CD4-positive, alpha-beta T cell (primary cell): ENCODE data around the gene ZNF689. TPM values are rescaled to one million over a fixed set of nuclear protein-coding genes. Genes with fewer than 3 reads are reported as not detected.

Experiments used
- ATAC-seq: fragments of 200-7000 bp; cut with Tn5 transposase; one replicate; pipeline ENCODE4 v1.10.0; 2022; ENCODE audit warnings: mild to moderate bottlenecking; ENCODE audit not compliant: poor library complexity
- CTCF ChIA-PET: fragments of 350-600 bp; sonication (Branson Sonifier 250); formaldehyde crosslinking; loops from one replicate; lab custom pipeline; 2021; ENCODE audit warnings: antibody characterized with exemption, inconsistent platforms; lab: Charles Lee
- POLR2A ChIA-PET: fragments of 350-600 bp; sonication (Branson Sonifier 250); formaldehyde crosslinking; loops from one replicate; lab custom pipeline; 2021; ENCODE audit warnings: antibody characterized with exemption, inconsistent platforms; lab: Charles Lee
- DNase-seq, 14 experiments: peaks; one replicate each; pipeline ENCODE4 v3.0.0-alpha.2; 2013 to 2020; ENCODE audit warnings: mixed read lengths in 2 of 14
- H3K27ac ChIP-seq, 2 donors: one replicate each; pipeline versions ENCODE4 v1.5.1 to v1.7.0; 2013; ENCODE audit warnings: low read length in 2 of 2, low read depth in 1 of 2, mild to moderate bottlenecking in 1 of 2
- H3K27me3 ChIP-seq, 2 experiments: 1 replicate in 1 of 2; 2 replicates in 1 of 2; pipeline versions ENCODE4 v1.6.1 to v1.7.0; 2013; ENCODE audit warnings: low read length in 2 of 2, control low read depth in 1 of 2, mild to moderate bottlenecking in 1 of 2, moderate library complexity in 1 of 2; ENCODE audit not compliant: insufficient read depth in 2 of 2, control insufficient read depth in 1 of 2
- H3K36me3 ChIP-seq: one replicate; pipeline ENCODE4 v1.6.1; 2013; ENCODE audit warnings: low read length, control low read depth; ENCODE audit not compliant: insufficient read depth
- H3K4me1 ChIP-seq: one replicate; pipeline ENCODE4 v1.6.1; 2013; ENCODE audit warnings: low read length, control low read depth; ENCODE audit not compliant: insufficient read depth
- H3K4me3 ChIP-seq: one replicate; pipeline ENCODE4 v1.5.1; 2013; ENCODE audit warnings: mild to moderate bottlenecking, low read length, moderate library complexity
- H3K9me3 ChIP-seq, 2 experiments: 1 replicate in 1 of 2; 2 replicates in 1 of 2; pipeline versions ENCODE4 v1.6.1 to v1.7.0; 2013; ENCODE audit warnings: low read length in 2 of 2, mild to moderate bottlenecking in 2 of 2, control low read depth in 1 of 2, moderate library complexity in 1 of 2; ENCODE audit not compliant: control insufficient read depth in 1 of 2, insufficient read depth in 1 of 2
- H3K27ac Mint-ChIP-seq: one replicate; pipeline ENCODE4 v1.8.0; 2020; ENCODE audit warnings: mixed read lengths
- H3K27me3 Mint-ChIP-seq: one replicate; pipeline ENCODE4 v1.8.0; 2021; ENCODE audit warnings: mixed read lengths
- H3K36me3 Mint-ChIP-seq: one replicate; pipeline ENCODE4 v1.8.0; 2021; ENCODE audit warnings: low read depth, mixed read lengths
- H3K4me1 Mint-ChIP-seq: one replicate; pipeline ENCODE4 v1.8.0; 2021; ENCODE audit warnings: low read depth, mixed read lengths
- H3K4me3 Mint-ChIP-seq: one replicate; pipeline ENCODE4 v1.8.0; 2020; ENCODE audit warnings: mild to moderate bottlenecking, mixed read lengths
- H3K9me3 Mint-ChIP-seq: one replicate; pipeline ENCODE4 v1.8.0; 2020; ENCODE audit warnings: mixed read lengths
- CTCF ChIP-seq: fragments of 200-600 bp; IDR thresholded peaks from one replicate; pipeline ENCODE4 v1.8.0; 2022; ENCODE audit warnings: antibody characterized with exemption, mild to moderate bottlenecking
- intact Hi-C, 2 experiments: fragments of 100-400 bp; cut with DNase I in 1 of 2; cut with micrococcal nuclease in 1 of 2; formaldehyde crosslinking; loops; one replicate each; pipeline versions ENCODE4 v1.15.1 to v1.9.0; 2023 to 2025; cut with DNase I, micrococcal nuclease
- total RNA-seq, 174 experiments: library from RNA in 2 of 174; stranded (reverse) in 2 of 174; gene quantifications; one replicate each; pipeline ENCODE4 v1.2.3 and lab custom pipeline; 2021 to 2026

Gene ZNF689
- total RNA-seq, 2 experiments from 2014 or later = 15.3 to 15.7 TPM

- H3K4me3 Mint-ChIP-seq = peak overlapping the region; percentile 62
- peaks cover 46% of the 10 kb centered on the region for H3K4me1 Mint-ChIP-seq
- DNase-seq (no peak), ATAC-seq (no peak)
- intact Hi-C loops = loop anchor here in 1 of 2 experiments (5.0 kb wide), 1 partner anchor 284 kb away; the partner anchor contains the start of genes MYL11 and TBC1D10B
- Histone ChIP-seq H3K27me3 (no peaks in the 10 kb centered on the region), H3K9me3 (no peaks in the 10 kb centered on the region), H3K36me3 (peaks cover 52% of the 10 kb centered on the region), H3K4me1 (peaks cover 50% of the 10 kb centered on the region), H3K27ac (no peak overlapping the region), H3K4me3 (no peak overlapping the region)
- no peak for TF ChIP-seq CTCF
- peaks cover 76% of the 10 kb centered on the region for H3K36me3 Mint-ChIP-seq
- ChIA-PET POLR2A (interaction anchor here (1.2 kb wide), 1 partner anchor 38 kb away, joined by 4 read pairs; no protein-coding TSS in a partner anchor), CTCF (no interaction called here)
- peak overlapping the region; percentile 99 for H3K27ac Mint-ChIP-seq
- no peaks in the 10 kb centered on the region for H3K9me3 Mint-ChIP-seq
- no peaks in the 10 kb centered on the region for H3K27me3 Mint-ChIP-seq
Observed at GRCh38 chr16:30656388-30656787, 46.2 kb upstream of the ZNF689 start.

- Histone ChIP-seq H3K36me3 (peaks cover 47% of the 10 kb centered on the region), H3K4me1 (peaks cover 48% of the 10 kb centered on the region)
- peaks cover 41% of the 10 kb centered on the region for H3K4me1 Mint-ChIP-seq
Observed at GRCh38 chr16:30655815-30656347, 45.7 kb upstream of the ZNF689 start.

GRCh38 chr16:30654856-30655255, 44.7 kb upstream of the ZNF689 start:
- Mint-ChIP-seq H3K27ac (no peak overlapping the region), H3K4me3 (peak overlapping the region; percentile 20), H3K4me1 (peaks cover 43% of the 10 kb centered on the region), H3K9me3 (no peaks in the 10 kb centered on the region), H3K27me3 (no peaks in the 10 kb centered on the region), H3K36me3 (peaks cover 77% of the 10 kb centered on the region)
- DNase-seq = peak in 1 of 14 experiments; percentile 39
- ChIA-PET CTCF (interaction anchor here (0.5 kb wide), 1 partner anchor 58 kb away, joined by 3 read pairs; no protein-coding TSS in a partner anchor), POLR2A (no interaction called here)
- Histone ChIP-seq H3K36me3 (peaks cover 45% of the 10 kb centered on the region), H3K4me3 (no peak overlapping the region), H3K27me3 (no peaks in the 10 kb centered on the region), H3K9me3 (no peaks in the 10 kb centered on the region), H3K27ac (no peak overlapping the region), H3K4me1 (peaks cover 43% of the 10 kb centered on the region)
- no peak for TF ChIP-seq CTCF
- intact Hi-C loops = loop anchor here in 1 of 2 experiments (5.0 kb wide), 1 partner anchor 283 kb away; the partner anchor contains the start of genes MYL11 and TBC1D10B
- ATAC-seq = no peak

More at GRCh38 chr16:30655815-30656347, 45.7 kb upstream of the ZNF689 start:
- Mint-ChIP-seq H3K27ac (peak overlapping the region; percentile 99), H3K4me3 (peak overlapping the region; percentile 62), H3K9me3 (no peaks in the 10 kb centered on the region), H3K27me3 (no peaks in the 10 kb centered on the region), H3K36me3 (peaks cover 74% of the 10 kb centered on the region)
- H3K27ac ChIP-seq = no peak overlapping the region
- intact Hi-C loops = loop anchor here in 1 of 2 experiments (5.0 kb wide), 1 partner anchor 284 kb away; the partner anchor contains the start of genes MYL11 and TBC1D10B
- no peak overlapping the region for H3K4me3 ChIP-seq
- H3K27me3 ChIP-seq = no peaks in the 10 kb centered on the region
- peak in 2 of 14 experiments; percentile 11 to 38 for DNase-seq
- H3K9me3 ChIP-seq = no peaks in the 10 kb centered on the region
- no peak for TF ChIP-seq CTCF
- ChIA-PET CTCF (no interaction called here), POLR2A (interaction anchor here (1.2 kb wide), 1 partner anchor 38 kb away, joined by 4 read pairs; no protein-coding TSS in a partner anchor)
- no peak for ATAC-seq
